Measurements from ENCODE around the gene TAS1R1. TPM values are rescaled to one million over a fixed set of nuclear protein-coding genes. Genes with fewer than 3 reads are reported as not detected.

TAS1R1 gene
- total and polyA plus RNA-seq, 2 experiments from 2014 or later, result 0.19 TPM; not detected in 1

GRCh38 chr1:6613361-6614018 lies 58.4 kb downstream of the TAS1R1 start, which contains the start of gene PHF13:
Gene PHF13, plus strand, starts transcription at chr1:6613731. Its CDS starts 336 bp downstream, at chr1:6614067.
- peak within 1 kb of the TSS; percentile 88; the same call in 1 of the 2 replicates for H3K27ac ChIP-seq (ENCODE audit: low read depth)

DNA sequence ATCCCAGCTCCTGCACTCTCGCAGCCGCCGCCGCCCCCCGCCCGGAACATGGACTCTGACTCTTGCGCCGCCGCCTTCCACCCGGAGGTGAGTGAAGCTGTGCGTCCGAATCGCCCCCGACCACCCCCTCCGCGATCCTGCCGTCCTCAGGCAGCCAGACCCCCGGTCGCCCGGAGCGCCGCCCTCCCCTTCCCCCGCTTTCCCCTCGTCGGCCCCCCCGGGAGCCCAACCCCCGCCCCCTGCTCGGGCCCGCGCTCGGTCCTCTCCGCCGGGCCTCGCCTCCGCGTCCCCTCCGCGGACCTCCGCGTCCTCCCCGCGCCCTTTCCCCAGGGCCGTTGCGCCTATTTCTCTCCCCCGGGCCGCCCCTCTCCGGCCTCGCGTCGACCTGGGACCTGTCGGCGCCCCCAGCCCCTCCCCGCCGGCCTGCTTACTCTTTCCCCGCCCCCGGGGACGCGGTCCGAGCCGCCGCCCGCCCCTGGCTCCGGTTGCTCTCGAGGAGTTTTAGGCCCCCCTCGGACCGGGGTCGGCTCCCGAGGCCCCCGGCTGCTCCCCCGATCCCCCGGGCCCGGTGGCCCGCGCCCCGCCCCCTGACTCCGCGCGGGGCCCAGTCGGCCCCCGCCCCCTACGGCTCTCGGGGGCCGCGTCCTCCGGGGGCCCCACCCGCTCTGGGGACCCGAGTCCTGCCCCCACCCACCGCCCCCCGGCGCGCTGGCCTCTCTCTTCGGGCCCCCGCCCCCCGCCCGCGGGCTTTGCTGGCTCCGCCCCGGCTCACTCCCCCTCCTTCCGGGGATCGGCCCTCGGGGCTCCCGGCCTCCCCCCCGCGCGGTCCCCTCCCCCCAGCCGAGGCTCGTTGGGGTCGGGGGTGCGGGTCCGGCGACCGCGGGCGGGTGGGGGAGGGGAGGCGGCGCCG lies 59.2 kb downstream of the TAS1R1 start:
- peaks cover 3% of the 10 kb centered on the region; the same call in 1 of the 3 replicates for H3K9me3 Mint-ChIP-seq
- no peak overlapping the region for H2AFZ ChIP-seq
- H3K27ac ChIP-seq (ENCODE audit: low read depth), result peak overlapping the region; percentile 80; the same call in 1 of the 2 replicates
- peaks cover 14% of the 10 kb centered on the region for H3K27me3 ChIP-seq (ENCODE audit: insufficient read depth)
- peak overlapping the region; percentile 79 for H3K4me2 ChIP-seq
- H3K36me3 ChIP-seq (ENCODE audit: insufficient read depth), result 0 out of 2 replicates have a peak, but pooled peaks cover 6% of the 10 kb centered on the region
- H3K4me1 Mint-ChIP-seq, result peaks cover 20% of the 10 kb centered on the region
- peaks cover 27% of the 10 kb centered on the region for H3K36me3 Mint-ChIP-seq (ENCODE audit: low read depth)
- H3K27ac Mint-ChIP-seq, result no peak overlapping the region
- H3K9me2 ChIP-seq (ENCODE audit: insufficient read depth), result peaks cover 3% of the 10 kb centered on the region; the same call in 1 of the 2 replicates
- H3F3A ChIP-seq (replicated peaks; ENCODE audit: low read depth), result peaks cover 23% of the 10 kb centered on the region
- peak; percentile 18 for ATAC-seq
- peak overlapping the region; percentile 96 for H3K4me3 ChIP-seq
- peak; percentile 68 for DNase-seq (ENCODE audit: low spot score)
- peaks cover 45% of the 10 kb centered on the region for H3K79me2 ChIP-seq (replicated peaks; ENCODE audit: insufficient read depth)
- peaks cover 11% of the 10 kb centered on the region for H3K4me1 ChIP-seq (ENCODE audit: insufficient read depth)
- peaks cover 38% of the 10 kb centered on the region for H4K20me1 ChIP-seq (replicated peaks; ENCODE audit: insufficient read depth)
- peak overlapping the region; percentile 73; the same call in 2 of the 3 replicates for H3K4me3 Mint-ChIP-seq
- peaks cover 32% of the 10 kb centered on the region for H3K27me3 Mint-ChIP-seq (ENCODE audit: insufficient read depth, low read depth, poor library complexity)
- TF ChIP-seq ZNF114 (CRISPR knock-in tag; IDR thresholded peaks at IDR 0.05) (no peak), EZH2phosphoT487 (IDR thresholded peaks at IDR 0.05; ENCODE audit: unreplicated experiment) (no peak), CREB1 (CRISPR knock-in tag; IDR thresholded peaks at IDR 0.05; ENCODE audit: low read depth) (no peak), ZNF331 (CRISPR knock-in tag; IDR thresholded peaks at IDR 0.05; ENCODE audit: low read depth) (no peak), POLR2AphosphoS5 (IDR thresholded peaks at IDR 0.05; ENCODE audit: low read depth) (no peak), STAT1 (IDR thresholded peaks at IDR 0.05; ENCODE audit: unreplicated experiment) (no peak), EZH2 (IDR thresholded peaks at IDR 0.05; ENCODE audit: low read depth, unreplicated experiment) (no peak), JUNB (IDR thresholded peaks at IDR 0.05; ENCODE audit: unreplicated experiment) (no peak)
- TF ChIP-seq, protein P1, sequence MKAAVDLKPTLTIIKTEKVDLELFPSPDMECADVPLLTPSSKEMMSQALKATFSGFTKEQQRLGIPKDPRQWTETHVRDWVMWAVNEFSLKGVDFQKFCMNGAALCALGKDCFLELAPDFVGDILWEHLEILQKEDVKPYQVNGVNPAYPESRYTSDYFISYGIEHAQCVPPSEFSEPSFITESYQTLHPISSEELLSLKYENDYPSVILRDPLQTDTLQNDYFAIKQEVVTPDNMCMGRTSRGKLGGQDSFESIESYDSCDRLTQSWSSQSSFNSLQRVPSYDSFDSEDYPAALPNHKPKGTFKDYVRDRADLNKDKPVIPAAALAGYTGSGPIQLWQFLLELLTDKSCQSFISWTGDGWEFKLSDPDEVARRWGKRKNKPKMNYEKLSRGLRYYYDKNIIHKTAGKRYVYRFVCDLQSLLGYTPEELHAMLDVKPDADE (IDR thresholded peaks at IDR 0.05), result no peak
- TF ChIP-seq, protein P2, sequence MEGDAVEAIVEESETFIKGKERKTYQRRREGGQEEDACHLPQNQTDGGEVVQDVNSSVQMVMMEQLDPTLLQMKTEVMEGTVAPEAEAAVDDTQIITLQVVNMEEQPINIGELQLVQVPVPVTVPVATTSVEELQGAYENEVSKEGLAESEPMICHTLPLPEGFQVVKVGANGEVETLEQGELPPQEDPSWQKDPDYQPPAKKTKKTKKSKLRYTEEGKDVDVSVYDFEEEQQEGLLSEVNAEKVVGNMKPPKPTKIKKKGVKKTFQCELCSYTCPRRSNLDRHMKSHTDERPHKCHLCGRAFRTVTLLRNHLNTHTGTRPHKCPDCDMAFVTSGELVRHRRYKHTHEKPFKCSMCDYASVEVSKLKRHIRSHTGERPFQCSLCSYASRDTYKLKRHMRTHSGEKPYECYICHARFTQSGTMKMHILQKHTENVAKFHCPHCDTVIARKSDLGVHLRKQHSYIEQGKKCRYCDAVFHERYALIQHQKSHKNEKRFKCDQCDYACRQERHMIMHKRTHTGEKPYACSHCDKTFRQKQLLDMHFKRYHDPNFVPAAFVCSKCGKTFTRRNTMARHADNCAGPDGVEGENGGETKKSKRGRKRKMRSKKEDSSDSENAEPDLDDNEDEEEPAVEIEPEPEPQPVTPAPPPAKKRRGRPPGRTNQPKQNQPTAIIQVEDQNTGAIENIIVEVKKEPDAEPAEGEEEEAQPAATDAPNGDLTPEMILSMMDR (conservative IDR thresholded peaks at IDR 0.05; ENCODE audit: low read depth in 2 of 2), result no peak
- TF ChIP-seq, protein P3, sequence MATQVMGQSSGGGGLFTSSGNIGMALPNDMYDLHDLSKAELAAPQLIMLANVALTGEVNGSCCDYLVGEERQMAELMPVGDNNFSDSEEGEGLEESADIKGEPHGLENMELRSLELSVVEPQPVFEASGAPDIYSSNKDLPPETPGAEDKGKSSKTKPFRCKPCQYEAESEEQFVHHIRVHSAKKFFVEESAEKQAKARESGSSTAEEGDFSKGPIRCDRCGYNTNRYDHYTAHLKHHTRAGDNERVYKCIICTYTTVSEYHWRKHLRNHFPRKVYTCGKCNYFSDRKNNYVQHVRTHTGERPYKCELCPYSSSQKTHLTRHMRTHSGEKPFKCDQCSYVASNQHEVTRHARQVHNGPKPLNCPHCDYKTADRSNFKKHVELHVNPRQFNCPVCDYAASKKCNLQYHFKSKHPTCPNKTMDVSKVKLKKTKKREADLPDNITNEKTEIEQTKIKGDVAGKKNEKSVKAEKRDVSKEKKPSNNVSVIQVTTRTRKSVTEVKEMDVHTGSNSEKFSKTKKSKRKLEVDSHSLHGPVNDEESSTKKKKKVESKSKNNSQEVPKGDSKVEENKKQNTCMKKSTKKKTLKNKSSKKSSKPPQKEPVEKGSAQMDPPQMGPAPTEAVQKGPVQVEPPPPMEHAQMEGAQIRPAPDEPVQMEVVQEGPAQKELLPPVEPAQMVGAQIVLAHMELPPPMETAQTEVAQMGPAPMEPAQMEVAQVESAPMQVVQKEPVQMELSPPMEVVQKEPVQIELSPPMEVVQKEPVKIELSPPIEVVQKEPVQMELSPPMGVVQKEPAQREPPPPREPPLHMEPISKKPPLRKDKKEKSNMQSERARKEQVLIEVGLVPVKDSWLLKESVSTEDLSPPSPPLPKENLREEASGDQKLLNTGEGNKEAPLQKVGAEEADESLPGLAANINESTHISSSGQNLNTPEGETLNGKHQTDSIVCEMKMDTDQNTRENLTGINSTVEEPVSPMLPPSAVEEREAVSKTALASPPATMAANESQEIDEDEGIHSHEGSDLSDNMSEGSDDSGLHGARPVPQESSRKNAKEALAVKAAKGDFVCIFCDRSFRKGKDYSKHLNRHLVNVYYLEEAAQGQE (IDR thresholded peaks at IDR 0.05; ENCODE audit: unreplicated experiment), result no peak

More at GRCh38 chr1:6613361-6614018, 58.4 kb downstream of the TAS1R1 start, which contains the start of gene PHF13:
- peak within 1 kb of the TSS; percentile 96 for H3K4me3 ChIP-seq
- peaks cover 20% of the 10 kb centered on the region for H3K36me3 Mint-ChIP-seq (ENCODE audit: low read depth)
- DNase-seq (ENCODE audit: low spot score) (peak; percentile 99), ATAC-seq (peak; percentile 88)
- peaks cover 20% of the 10 kb centered on the region for H3K4me1 Mint-ChIP-seq
- peaks cover 38% of the 10 kb centered on the region for H3K79me2 ChIP-seq (replicated peaks; ENCODE audit: insufficient read depth)
- H3K27me3 Mint-ChIP-seq (ENCODE audit: insufficient read depth, low read depth, poor library complexity), result peaks cover 30% of the 10 kb centered on the region
- peaks cover 23% of the 10 kb centered on the region for H3F3A ChIP-seq (replicated peaks; ENCODE audit: low read depth)
- H4K20me1 ChIP-seq (replicated peaks; ENCODE audit: insufficient read depth), result peaks cover 30% of the 10 kb centered on the region
- peak within 1 kb of the TSS; percentile 94 for H2AFZ ChIP-seq
- H3K4me1 ChIP-seq (ENCODE audit: insufficient read depth), result peaks cover 11% of the 10 kb centered on the region
- peaks cover 3% of the 10 kb centered on the region; the same call in 1 of the 3 replicates for H3K9me3 Mint-ChIP-seq
- H3K36me3 ChIP-seq (ENCODE audit: insufficient read depth), result no peaks in the 10 kb centered on the region
- H3K4me3 Mint-ChIP-seq, result peak within 1 kb of the TSS; percentile 84
- H3K4me2 ChIP-seq, result peak within 1 kb of the TSS; percentile 98
- H3K9me2 ChIP-seq (ENCODE audit: insufficient read depth), result peaks cover 3% of the 10 kb centered on the region; the same call in 1 of the 2 replicates
- H3K27me3 ChIP-seq (ENCODE audit: insufficient read depth), result peaks cover 14% of the 10 kb centered on the region
- TF ChIP-seq CREB1 (CRISPR knock-in tag; IDR thresholded peaks at IDR 0.05; ENCODE audit: low read depth), result 0 out of 2 replicates have a peak, but pooled peaks have one; percentile 3
- no peak for TF ChIP-seq EZH2 (IDR thresholded peaks at IDR 0.05; ENCODE audit: low read depth, unreplicated experiment)
- TF ChIP-seq, protein P1 (IDR thresholded peaks at IDR 0.05), result peak; percentile 95
- peak within 1 kb of the TSS; percentile 65 for H3K27ac Mint-ChIP-seq
